Measurements from ENCODE around the gene ZFYVE21.

DNA sequence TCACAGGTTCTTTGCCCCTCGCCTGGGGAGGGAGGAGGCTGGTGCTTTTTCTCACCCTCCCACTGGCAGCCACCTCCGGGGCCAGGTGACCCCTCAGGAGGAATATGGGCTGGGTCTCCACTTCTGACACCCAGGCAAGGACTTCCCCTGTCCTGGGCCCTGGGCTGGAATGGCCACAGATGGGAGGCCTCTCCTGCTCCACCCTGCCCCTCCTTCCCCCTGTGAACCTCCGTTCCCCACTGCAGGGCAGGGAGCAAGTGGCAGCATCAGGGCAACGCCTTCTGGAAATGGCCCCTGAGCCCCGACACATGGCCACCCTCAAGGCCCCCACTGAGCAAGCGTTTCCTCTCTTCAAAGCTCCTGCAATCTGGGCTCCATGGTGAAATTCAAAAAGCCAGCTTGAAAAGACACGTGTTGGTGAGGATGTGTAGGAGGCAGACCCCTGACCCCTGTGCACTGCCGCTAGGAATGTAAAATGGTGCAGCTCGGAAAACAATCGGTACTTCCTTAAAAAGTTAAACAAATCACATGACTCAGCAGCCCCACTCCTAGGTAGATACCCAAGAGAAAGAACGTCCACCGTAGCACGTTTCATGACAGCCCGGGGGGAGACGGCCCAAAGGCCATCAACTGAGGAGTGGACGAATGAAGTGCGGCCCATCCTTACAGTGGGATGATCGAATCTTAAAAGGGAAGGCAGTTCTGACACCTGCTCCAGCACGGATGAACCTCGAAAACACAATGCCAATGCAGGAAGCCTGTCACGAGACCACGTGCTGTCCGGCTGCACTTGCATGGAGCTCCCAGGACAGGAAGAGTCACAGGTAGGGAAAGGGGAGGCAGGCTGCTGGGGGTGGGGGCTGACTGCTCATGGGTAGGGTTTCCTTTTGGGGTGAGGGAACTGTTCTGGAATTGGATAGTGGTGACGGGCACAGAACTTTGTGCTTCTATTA is 11.9 kb upstream of the ZFYVE21 start:
- TF ChIP-seq GATA2 (IDR thresholded peaks at IDR 0.05; ENCODE audit: low read depth, low read length): no peak
- no peak for TF ChIP-seq GATA3 (IDR thresholded peaks at IDR 0.05; ENCODE audit: low read depth, low read length)
